ENCODE data around the gene PLCB3. TPM values are rescaled to one million over a fixed set of nuclear protein-coding genes. Genes with fewer than 3 reads are reported as not detected.
"Not testable (repeated sequence)": the region's sequence is repeated elsewhere in the genome, so short reads cannot be mapped to it uniquely, and the experiment has no call there.

PLCB3 gene
- total RNA-seq, 4 donors from 2014 or later = 14.7 to 26.5 (median 19.7) TPM

DNA sequence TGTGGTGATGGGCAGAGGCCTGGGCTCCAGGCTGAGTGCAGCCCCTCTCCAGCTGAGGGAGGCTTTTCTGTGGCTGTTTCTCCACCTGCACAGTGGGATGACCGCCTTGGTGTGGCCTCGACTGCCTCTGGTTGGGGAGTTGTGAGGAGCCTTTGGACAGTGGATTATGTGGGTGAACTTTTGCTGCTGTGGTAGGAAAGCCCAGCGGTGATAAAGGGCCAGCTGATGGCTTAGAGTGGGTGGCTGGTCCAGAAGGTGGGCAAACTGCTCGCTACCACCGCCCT is 52.6 kb downstream of the PLCB3 start:
- DNase-seq (ENCODE audit: low spot score) (no peak), ATAC-seq (ENCODE audit: low FRiP score) (no peak)
- TF ChIP-seq, protein P1, sequence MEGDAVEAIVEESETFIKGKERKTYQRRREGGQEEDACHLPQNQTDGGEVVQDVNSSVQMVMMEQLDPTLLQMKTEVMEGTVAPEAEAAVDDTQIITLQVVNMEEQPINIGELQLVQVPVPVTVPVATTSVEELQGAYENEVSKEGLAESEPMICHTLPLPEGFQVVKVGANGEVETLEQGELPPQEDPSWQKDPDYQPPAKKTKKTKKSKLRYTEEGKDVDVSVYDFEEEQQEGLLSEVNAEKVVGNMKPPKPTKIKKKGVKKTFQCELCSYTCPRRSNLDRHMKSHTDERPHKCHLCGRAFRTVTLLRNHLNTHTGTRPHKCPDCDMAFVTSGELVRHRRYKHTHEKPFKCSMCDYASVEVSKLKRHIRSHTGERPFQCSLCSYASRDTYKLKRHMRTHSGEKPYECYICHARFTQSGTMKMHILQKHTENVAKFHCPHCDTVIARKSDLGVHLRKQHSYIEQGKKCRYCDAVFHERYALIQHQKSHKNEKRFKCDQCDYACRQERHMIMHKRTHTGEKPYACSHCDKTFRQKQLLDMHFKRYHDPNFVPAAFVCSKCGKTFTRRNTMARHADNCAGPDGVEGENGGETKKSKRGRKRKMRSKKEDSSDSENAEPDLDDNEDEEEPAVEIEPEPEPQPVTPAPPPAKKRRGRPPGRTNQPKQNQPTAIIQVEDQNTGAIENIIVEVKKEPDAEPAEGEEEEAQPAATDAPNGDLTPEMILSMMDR (IDR thresholded peaks at IDR 0.05) = no peak

DNA sequence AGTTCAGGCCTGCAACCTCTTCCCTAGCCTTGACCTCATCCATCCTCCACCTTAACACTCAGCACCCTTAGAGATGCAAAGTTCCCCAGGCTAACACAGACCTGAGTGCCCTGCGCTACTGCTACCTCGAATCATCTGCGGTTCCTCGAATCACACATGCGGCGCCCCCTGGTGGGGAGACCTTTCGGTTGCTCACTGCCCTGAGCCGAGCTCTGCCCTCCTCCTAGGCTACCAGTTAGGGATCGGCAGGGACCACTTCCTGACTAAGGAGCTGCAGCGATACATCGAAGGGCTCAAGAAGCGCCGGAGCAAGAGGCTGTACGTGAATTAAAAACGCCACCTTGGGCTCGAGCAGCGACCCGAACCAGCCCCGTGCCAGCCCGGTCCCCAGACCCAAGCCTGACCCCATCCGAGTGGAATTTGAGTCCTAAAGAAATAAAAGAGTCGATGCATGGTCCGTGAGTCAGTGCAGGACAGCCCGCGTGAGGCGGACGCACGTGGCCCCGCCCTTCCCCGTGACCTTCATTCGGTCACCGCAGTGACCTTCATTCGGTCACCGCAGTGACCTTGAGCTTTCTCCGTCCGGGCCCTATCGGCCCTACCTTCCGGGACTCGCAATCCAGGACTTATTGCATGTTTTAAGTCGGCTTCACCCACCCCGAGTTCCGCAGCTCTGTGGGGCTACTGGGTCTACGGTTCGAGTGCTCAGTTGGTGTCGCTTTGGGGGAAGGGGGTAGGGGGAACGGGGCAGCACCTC is 53.2 kb downstream of the PLCB3 start:
- DNase-seq (ENCODE audit: low spot score) (peak; percentile 99), ATAC-seq (ENCODE audit: low FRiP score) (peak; percentile 38)
- TF ChIP-seq, protein P1 (IDR thresholded peaks at IDR 0.05) = peak in 2 of 3 donors; percentile 71

DNA sequence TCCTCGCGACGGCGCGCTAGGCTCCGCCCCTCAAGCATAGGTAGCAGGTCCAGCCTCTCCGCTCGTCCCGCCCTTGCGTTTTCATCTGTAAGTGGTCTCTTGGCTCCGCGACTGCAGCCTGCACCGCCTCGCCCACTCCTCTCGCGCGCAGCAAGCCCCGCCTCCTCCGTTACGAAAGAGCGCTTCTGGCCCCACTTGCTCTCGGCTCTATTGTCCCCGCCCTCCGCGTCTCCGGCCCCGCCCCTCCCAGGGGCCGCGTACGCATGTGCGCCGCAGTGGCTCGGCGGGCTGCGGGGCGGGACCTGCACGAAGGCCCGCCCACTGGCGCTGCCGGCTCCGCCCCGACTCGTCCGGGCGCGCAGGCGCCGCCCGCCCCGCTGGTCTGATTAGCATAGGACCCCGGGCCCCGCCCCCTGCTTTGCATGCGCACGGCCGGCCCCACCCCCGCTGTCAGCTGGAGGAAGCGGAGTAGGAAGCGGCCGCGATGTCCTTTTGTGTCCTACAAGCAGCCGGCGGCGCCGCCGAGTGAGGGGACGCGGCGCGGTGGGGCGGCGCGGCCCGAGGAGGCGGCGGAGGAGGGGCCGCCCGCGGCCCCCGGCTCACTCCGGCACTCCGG is 53.9 kb downstream of the PLCB3 start, which contains the start of gene ESRRA:
Gene ESRRA, plus strand, starts transcription at position 450 of the 616 bp plus-strand sequence. CDS start 1,656 bp downstream, outside the sequence.
- DNase-seq (ENCODE audit: low spot score) (peak; percentile 99), ATAC-seq (ENCODE audit: low FRiP score) (peak; percentile 85)
- TF ChIP-seq, protein P1 (IDR thresholded peaks at IDR 0.05) = no peak

DNA sequence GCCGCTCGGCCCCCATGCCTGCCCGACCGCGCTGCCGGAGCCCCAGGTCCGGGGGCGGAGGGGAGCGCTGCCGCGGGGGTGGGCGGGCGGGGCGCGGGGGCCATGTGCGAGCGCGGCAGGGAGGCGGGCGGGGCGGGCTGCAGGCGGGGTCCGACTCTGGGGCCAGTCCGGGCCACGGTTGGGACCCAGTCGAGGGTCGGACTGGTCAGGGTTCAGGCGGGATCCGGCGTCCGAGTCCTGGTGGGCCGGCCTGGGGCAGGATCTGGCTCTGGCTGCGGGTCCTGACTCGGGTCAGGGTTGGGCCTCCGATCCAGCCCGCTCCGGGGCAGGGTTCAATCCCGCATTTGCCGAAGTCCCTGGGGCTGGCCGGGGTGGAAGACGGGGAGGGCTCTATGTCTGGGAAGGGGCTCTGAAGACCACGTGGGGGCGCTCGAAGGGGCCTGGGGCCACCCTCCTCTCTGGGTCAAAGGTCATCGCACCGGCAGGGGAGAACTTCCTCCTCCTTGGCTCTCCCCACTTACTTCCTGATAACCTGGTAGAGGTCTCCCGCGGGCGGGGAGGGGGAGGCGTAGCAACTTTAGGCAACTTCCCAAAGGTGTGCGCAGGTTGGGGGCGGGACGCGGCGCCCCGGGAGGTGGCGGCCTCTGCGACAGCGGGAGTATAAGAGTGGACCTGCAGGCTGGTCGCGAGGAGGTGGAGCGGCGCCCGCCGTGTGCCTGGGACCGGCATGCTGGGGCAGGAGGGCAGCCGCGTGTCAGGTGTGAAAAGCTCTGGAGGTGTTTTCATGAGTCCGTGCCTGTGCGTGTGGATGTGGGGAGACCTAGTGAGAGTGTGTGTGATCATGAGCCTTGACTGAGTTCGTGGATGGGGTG is 54.6 kb downstream of the PLCB3 start:
- TF ChIP-seq, protein P1 (IDR thresholded peaks at IDR 0.05) = no peak
- no peak for DNase-seq (ENCODE audit: low spot score)
- ATAC-seq (ENCODE audit: low FRiP score) = peak; percentile 4

DNA sequence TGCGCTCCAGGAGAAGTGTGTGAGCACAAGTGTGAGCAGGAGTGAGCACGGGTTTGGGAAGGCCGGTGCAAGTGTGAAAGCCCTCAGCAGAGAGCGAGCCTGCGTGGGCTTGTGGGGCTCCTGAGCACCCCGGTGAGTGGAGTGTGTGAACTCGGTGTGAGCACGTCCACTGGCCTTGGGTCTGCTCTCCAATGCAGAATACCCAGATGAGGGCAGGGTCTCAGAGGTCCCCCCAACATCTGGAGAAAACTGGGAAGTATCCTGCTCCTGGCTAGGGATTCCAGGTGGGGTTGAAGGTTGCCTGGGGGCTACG is 55.2 kb downstream of the PLCB3 start:
- ATAC-seq (ENCODE audit: low FRiP score) = no peak
- TF ChIP-seq, protein P1 (IDR thresholded peaks at IDR 0.05) = no peak
- DNase-seq (ENCODE audit: low spot score) = no peak

DNA sequence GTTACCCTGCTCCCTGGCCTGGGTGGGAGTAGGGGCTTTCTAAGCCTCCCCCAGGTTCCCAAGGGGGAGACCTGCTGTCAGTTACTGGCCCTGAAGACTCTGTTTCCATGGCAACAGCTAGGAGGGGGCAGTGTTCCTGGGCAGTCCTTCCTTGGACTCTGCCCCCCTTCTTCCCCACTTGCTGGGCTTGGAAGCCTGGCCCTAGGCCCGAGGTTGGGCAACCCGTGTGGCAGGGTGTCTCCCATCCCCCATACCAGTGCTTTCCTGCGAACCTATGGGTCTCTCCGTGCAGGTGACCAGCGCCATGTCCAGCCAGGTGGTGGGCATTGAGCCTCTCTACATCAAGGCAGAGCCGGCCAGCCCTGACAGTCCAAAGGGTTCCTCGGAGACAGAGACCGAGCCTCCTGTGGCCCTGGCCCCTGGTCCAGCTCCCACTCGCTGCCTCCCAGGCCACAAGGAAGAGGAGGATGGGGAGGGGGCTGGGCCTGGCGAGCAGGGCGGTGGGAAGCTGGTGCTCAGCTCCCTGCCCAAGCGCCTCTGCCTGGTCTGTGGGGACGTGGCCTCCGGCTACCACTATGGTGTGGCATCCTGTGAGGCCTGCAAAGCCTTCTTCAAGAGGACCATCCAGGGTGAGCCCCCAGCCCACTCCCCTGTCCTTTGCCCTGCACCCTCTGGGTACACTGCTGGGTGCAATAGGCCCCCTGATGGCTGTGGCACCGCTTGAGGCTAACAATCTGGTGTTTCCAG is 55.7 kb downstream of the PLCB3 start:
- ATAC-seq (ENCODE audit: low FRiP score) (no peak), DNase-seq (ENCODE audit: low spot score) (no peak)
- TF ChIP-seq, protein P1 (IDR thresholded peaks at IDR 0.05) = no peak

DNA sequence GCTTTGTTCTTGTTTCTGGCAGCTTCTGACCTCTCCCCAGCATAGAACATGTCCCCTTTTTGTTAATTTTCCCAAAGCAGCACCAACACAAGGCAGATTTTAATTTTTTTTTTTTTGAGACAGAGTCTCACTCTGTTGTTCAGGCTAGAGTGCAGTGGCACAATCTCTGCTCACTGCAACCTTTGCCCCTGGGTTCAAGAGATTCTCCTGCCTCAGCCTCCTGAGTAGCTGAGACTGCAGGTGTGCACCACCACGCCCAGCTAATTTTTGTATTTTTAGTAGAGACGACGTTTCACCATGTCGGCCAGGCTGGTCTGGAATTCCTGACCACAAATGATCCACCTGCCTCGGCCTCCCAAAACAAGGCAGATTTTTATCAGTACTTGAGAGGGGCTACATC is 56.5 kb downstream of the PLCB3 start:
- DNase-seq (ENCODE audit: low spot score); ATAC-seq (ENCODE audit: low FRiP score): not testable (repeated sequence)

Data from omental fat pad (tissue), 4 donors.